ENCODE measurements around the gene MTHFD1L. TPM values are rescaled to one million over a fixed set of nuclear protein-coding genes. Genes with fewer than 3 reads are reported as not detected.

Gene MTHFD1L
- total and polyA plus RNA-seq, 9 of the 15 experiments (the other 6 are each of a cell fraction or from before 2014, with no cell fraction given) = 20.9 to 128 (median 61.0) TPM

DNA sequence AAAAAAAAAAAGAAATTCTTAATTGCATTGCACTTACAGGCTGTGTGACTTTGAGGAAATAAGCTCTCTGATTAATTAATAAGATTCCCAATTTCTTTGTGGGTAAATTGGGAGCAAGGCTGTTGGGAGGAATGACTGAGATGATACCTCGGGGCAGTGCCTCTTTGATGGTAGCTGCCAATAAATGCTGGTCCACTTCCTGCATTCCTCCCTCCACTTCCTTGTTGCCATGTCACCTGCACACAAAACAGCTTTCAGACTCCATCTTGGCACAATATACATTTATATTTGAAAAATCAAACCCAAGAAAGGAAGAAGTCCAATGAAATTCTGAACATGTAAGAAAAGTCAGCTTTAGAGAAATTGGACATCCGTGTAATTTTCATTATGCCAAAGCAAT lies 45.1 kb downstream of the MTHFD1L start:
- ATAC-seq = no peak
- Histone ChIP-seq H3K79me2 (ENCODE audit: control insufficient read depth, insufficient read depth, low read length) (no peaks in the 10 kb centered on the region), H3K36me3 (ENCODE audit: control insufficient read depth, insufficient read depth, low read length) (peaks cover 62% of the 10 kb centered on the region), H3K9me3 (replicated peaks; ENCODE audit: control insufficient read depth, insufficient read depth, low read depth, low read length) (no peaks in the 10 kb centered on the region), H3K4me2 (ENCODE audit: insufficient read depth, low read length) (no peak overlapping the region), H3K9ac (ENCODE audit: insufficient read depth in 1 of 2, low read depth in 2 of 2, low read length in 2 of 2) (no peak overlapping the region), H2AFZ (ENCODE audit: low read depth, low read length) (no peak overlapping the region), H4K20me1 (replicated peaks; ENCODE audit: control insufficient read depth, insufficient read depth, low read length) (no peaks in the 10 kb centered on the region), H3K4me3 (no peak overlapping the region), H3K27ac (ENCODE audit: extremely low read depth, low read depth, low read length) (no peak overlapping the region), H3K9me1 (ENCODE audit: control insufficient read depth, insufficient read depth, low read length) (no peaks in the 10 kb centered on the region), H3K27me3 (ENCODE audit: control insufficient read depth in 2 of 2, insufficient read depth in 2 of 2, low read length in 2 of 2) (no peaks in the 10 kb centered on the region), H3K4me1 (replicated peaks in 1 of 2; ENCODE audit: control insufficient read depth in 2 of 2, insufficient read depth in 2 of 2, low read length in 2 of 2) (no peaks in the 10 kb centered on the region)
- BruUV-seq (replicated peaks) = no TSS peak
- CTCF ChIA-PET (ENCODE audit: low intra/inter-chr PET ratio) = no interaction called here
- intact Hi-C loops (cut with micrococcal nuclease) (no loop called here), in situ Hi-C loops (cut with MboI) (no loop called here)
- POLR2A ChIA-PET = interaction anchor here (1.1 to 1.3 kb wide), 3 partner anchors 9 to 13 kb away, joined by 3 to 4 read pairs (median 3); no protein-coding TSS in a partner anchor
- DNase-seq (ENCODE audit: extremely low read depth in 1 of 4, low spot score in 3 of 4) = no peak
- no peak for FAIRE-seq
- TF ChIP-seq PHF20 (IDR thresholded peaks at IDR 0.05; ENCODE audit: partially characterized antibody) = no peak
- TF ChIP-seq ELF2 (CRISPR knock-in tag; IDR thresholded peaks at IDR 0.05) = no peak
- TF ChIP-seq ZNF384 (IDR thresholded peaks at IDR 0.05; ENCODE audit: low read depth, low read length) = no peak
- TF ChIP-seq BHLHE40 (IDR thresholded peaks at IDR 0.05; ENCODE audit: low read length) = no peak
- TF ChIP-seq ZSCAN29 (IDR thresholded peaks at IDR 0.05) = no peak
- TF ChIP-seq ZNF785 (CRISPR knock-in tag; IDR thresholded peaks at IDR 0.05) = no peak
- TF ChIP-seq, protein P1, sequence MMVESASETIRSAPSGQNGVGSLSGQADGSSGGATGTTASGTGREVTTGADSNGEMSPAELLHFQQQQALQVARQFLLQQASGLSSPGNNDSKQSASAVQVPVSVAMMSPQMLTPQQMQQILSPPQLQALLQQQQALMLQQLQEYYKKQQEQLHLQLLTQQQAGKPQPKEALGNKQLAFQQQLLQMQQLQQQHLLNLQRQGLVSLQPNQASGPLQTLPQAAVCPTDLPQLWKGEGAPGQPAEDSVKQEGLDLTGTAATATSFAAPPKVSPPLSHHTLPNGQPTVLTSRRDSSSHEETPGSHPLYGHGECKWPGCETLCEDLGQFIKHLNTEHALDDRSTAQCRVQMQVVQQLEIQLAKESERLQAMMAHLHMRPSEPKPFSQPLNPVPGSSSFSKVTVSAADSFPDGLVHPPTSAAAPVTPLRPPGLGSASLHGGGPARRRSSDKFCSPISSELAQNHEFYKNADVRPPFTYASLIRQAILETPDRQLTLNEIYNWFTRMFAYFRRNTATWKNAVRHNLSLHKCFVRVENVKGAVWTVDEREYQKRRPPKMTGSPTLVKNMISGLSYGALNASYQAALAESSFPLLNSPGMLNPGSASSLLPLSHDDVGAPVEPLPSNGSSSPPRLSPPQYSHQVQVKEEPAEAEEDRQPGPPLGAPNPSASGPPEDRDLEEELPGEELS (CRISPR knock-in tag; IDR thresholded peaks at IDR 0.05; ENCODE audit: borderline replicate concordance) = no peak
- no peak for TF ChIP-seq RBM22 (IDR thresholded peaks at IDR 0.05; ENCODE audit: low read depth, low read length, poor library complexity, severe bottlenecking)
- WGBS (ENCODE audit: insufficient coverage, low coverage, missing lambda C conversion rate) = 90% methylated on average over 2 of the region's 2 CpGs

Data from K562 (cell line).